HEK293T (cell line): Measurements from ENCODE around the gene FLRT3.

Experiments used
- CTCF ChIA-PET: fragments of 350-600 bp; formaldehyde crosslinking; extraction: SDS; loops from one replicate; lab custom pipeline; 2021; ENCODE audit warnings: antibody characterized with exemption, inconsistent platforms; lab: Yijun Ruan, JAX
- POLR2A ChIA-PET: fragments of 350-600 bp; formaldehyde crosslinking; extraction: SDS; loops from one replicate; lab custom pipeline; 2020; ENCODE audit warnings: antibody characterized with exemption, inconsistent platforms; lab: Yijun Ruan, JAX
- DNase-seq: peaks from one replicate; pipeline ENCODE4 v3.0.0; 2012; ENCODE audit warnings: mixed read lengths; ENCODE audit errors: extremely low spot score
- ARNT ChIP-seq: fragments of 450-650 bp; IDR thresholded peaks from 2 replicates; pipeline ENCODE4 v1.6.1; 2017; ENCODE audit warnings: mild to moderate bottlenecking
- BHLHE40 ChIP-seq: fragments of 450-650 bp; IDR thresholded peaks from 2 replicates; pipeline ENCODE4 v1.6.1; 2016; ENCODE audit warnings: mild to moderate bottlenecking, moderate library complexity, borderline replicate concordance
- CTBP1 ChIP-seq: fragments of 450-650 bp; IDR thresholded peaks from 2 replicates; pipeline ENCODE4 v1.6.1; 2016; ENCODE audit warnings: borderline replicate concordance
- ELF4 ChIP-seq: fragments of 450-650 bp; IDR thresholded peaks from 2 replicates; pipeline ENCODE4 v1.6.1; 2017; ENCODE audit warnings: antibody characterized with exemption
- FOXA1 ChIP-seq: fragments of 450-650 bp; IDR thresholded peaks from 2 replicates; pipeline ENCODE4 v1.6.1; 2016; ENCODE audit warnings: mild to moderate bottlenecking
- FOXK2 ChIP-seq: fragments of 450-650 bp; IDR thresholded peaks from 2 replicates; pipeline ENCODE4 v1.6.1; 2016; ENCODE audit warnings: mild to moderate bottlenecking
- FOXM1 ChIP-seq: fragments of 450-650 bp; IDR thresholded peaks from 2 replicates; pipeline ENCODE4 v1.6.1; 2017; ENCODE audit warnings: mild to moderate bottlenecking, borderline replicate concordance
- HDGF ChIP-seq: fragments of 450-650 bp; IDR thresholded peaks from 2 replicates; pipeline ENCODE4 v1.6.1; 2017; ENCODE audit warnings: antibody characterized with exemption, borderline replicate concordance
- L3MBTL2 ChIP-seq: fragments of 450-650 bp; conservative IDR thresholded peaks from 2 replicates; pipeline ENCODE4 v1.6.1; 2016; ENCODE audit warnings: mild to moderate bottlenecking
- LEF1 ChIP-seq: fragments of 450-650 bp; IDR thresholded peaks from 2 replicates; pipeline ENCODE4 v1.6.1; 2017; ENCODE audit warnings: mild to moderate bottlenecking, borderline replicate concordance
- NFRKB ChIP-seq: fragments of 450-650 bp; IDR thresholded peaks from 2 replicates; pipeline ENCODE4 v1.6.1; 2016; ENCODE audit warnings: mild to moderate bottlenecking, moderate library complexity
- SP1 ChIP-seq: fragments of 450-650 bp; IDR thresholded peaks from 2 replicates; pipeline ENCODE4 v1.6.1; 2017
- SUZ12 ChIP-seq: fragments of 450-650 bp; IDR thresholded peaks from 2 replicates; pipeline ENCODE4 v1.6.1; 2016; ENCODE audit warnings: mild to moderate bottlenecking
- TARDBP ChIP-seq: fragments of 450-650 bp; IDR thresholded peaks from 2 replicates; pipeline ENCODE4 v1.6.1; 2016
- ZNF384 ChIP-seq: fragments of 450-650 bp; IDR thresholded peaks from 2 replicates; pipeline ENCODE4 v1.6.1; 2016
- TF ChIP-seq, protein P1 (sequence below): fragments of 450-650 bp; IDR thresholded peaks from 2 replicates; pipeline ENCODE4 v1.6.1; 2016

The FLRT3 gene

DNA sequence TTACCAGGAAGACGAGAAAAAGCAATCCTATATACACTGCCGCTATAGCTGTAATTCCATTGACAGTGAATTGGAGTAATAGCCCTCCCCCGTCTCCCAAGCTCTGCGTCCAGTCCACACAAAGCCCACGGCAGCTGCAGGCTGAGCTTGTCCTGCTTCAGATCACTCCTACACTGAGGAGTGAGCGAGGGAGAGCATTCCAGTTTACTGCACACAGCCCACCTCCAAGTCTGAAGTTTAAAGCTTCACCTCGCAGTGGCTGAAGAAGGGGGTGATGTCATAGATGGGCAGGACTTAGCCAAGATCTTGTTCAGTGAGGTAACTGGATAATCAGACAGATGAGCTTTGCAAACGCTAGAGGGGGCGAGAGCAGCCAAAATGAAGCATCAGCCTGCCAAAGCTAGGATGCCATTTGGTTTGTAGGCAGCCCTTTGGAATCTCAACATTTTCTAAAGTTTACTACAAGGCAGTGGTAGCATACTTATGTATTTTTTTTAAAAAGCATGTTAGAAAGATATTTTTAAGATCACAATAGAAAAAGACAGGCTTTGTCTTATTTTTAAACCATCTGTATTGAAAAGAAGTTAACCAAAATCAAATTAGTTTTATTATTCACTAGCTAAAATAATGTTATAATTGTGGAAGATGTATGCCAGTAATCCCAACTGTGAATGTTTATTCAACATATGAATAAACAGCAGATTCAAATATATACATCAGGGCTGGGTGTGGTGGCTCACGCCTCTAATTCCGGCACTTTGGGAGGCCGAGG lies at the start of gene FLRT3:
Gene FLRT3 (minus strand): TSS at position 213 of the 772 bp plus-strand sequence. CDS start 10,106 bp downstream, outside the sequence.
- CTCF ChIA-PET, result interaction anchor here (0.6 to 1.7 kb wide), 3 partner anchors 195 to 1592 kb away, joined by 3 to 7 read pairs (median 3); no protein-coding TSS in a partner anchor
- POLR2A ChIA-PET, result interaction anchor here (0.6 to 1.8 kb wide), 6 partner anchors 10 to 997 kb away, joined by 3 to 9 read pairs (median 3); no protein-coding TSS in a partner anchor
- TF ChIP-seq, protein P1, sequence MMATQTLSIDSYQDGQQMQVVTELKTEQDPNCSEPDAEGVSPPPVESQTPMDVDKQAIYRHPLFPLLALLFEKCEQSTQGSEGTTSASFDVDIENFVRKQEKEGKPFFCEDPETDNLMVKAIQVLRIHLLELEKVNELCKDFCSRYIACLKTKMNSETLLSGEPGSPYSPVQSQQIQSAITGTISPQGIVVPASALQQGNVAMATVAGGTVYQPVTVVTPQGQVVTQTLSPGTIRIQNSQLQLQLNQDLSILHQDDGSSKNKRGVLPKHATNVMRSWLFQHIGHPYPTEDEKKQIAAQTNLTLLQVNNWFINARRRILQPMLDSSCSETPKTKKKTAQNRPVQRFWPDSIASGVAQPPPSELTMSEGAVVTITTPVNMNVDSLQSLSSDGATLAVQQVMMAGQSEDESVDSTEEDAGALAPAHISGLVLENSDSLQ, result peak; percentile 61
- no peak for TF ChIP-seq LEF1
- TF ChIP-seq ARNT, result no peak
- peak; percentile 8; the same call in 1 of the 2 replicates for TF ChIP-seq CTBP1
- DNase-seq, result peak; percentile 80

DNA sequence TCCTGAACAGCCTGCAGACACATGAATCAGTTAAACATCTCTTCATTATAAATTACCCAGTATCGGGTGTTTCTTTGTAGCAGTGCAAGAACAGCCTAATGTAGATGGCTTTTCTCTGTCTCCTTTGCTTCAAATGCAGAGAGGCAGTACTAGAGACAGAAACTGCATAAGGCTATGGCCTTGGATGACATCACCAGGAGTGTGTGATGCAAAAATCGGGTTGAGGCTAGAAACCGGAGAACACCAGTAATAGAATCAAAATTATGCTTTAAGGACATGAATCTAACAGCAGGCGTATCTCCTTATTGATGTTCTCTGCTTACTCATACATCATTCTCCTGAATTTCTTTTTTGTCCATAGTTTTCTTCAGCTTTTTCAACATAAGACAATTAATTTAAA lies 49.3 kb upstream of the FLRT3 start:
- no peak for DNase-seq
- ChIA-PET CTCF (no interaction called here), POLR2A (no interaction called here)
- no peak for TF ChIP-seq FOXM1
- TF ChIP-seq, protein P1, result no peak
- no peak for TF ChIP-seq ELF4
- TF ChIP-seq FOXK2, result no peak
- TF ChIP-seq HDGF, result no peak
- no peak for TF ChIP-seq ZNF384
- no peak for TF ChIP-seq NFRKB
- no peak for TF ChIP-seq SP1
- TF ChIP-seq SUZ12, result no peak
- no peak for TF ChIP-seq TARDBP
- no peak for TF ChIP-seq LEF1
- no peak for TF ChIP-seq L3MBTL2
- TF ChIP-seq ARNT, result no peak
- TF ChIP-seq BHLHE40, result no peak
- TF ChIP-seq FOXA1, result no peak
- no peak for TF ChIP-seq CTBP1

DNA sequence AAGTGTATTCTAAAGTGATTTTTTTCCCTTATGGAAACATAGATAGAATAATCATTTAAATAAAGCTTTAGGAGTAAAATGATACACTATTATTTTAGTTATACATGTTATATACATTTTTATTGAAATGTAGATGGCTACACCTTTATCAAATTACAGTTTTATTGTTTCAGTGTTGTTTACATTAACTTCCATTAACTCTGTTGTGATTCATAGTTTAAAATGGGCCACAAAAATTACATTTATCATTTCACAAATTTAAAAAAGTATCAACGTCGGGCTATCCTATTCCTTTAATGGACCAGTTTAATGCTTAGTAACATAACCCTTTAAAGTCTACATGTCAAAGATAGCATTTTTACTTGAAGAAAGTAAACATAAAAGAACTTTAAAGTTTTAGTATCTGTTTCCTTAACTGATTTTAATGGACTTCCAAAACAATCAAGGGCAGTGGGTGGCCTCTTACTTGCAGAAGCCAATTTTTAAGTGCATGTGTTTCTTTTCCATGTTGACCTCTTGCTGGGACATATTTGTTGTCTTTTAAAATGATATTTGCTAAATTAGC lies 47.8 kb upstream of the FLRT3 start:
- POLR2A ChIA-PET, result no interaction called here
- TF ChIP-seq FOXA1 (peak; percentile 73), L3MBTL2 (no peak), FOXK2 (no peak), TARDBP (no peak), ELF4 (no peak)
- TF ChIP-seq, protein P1, result peak; percentile 73
- DNase-seq, result peak; percentile 13
- CTCF ChIA-PET, result no interaction called here

DNA sequence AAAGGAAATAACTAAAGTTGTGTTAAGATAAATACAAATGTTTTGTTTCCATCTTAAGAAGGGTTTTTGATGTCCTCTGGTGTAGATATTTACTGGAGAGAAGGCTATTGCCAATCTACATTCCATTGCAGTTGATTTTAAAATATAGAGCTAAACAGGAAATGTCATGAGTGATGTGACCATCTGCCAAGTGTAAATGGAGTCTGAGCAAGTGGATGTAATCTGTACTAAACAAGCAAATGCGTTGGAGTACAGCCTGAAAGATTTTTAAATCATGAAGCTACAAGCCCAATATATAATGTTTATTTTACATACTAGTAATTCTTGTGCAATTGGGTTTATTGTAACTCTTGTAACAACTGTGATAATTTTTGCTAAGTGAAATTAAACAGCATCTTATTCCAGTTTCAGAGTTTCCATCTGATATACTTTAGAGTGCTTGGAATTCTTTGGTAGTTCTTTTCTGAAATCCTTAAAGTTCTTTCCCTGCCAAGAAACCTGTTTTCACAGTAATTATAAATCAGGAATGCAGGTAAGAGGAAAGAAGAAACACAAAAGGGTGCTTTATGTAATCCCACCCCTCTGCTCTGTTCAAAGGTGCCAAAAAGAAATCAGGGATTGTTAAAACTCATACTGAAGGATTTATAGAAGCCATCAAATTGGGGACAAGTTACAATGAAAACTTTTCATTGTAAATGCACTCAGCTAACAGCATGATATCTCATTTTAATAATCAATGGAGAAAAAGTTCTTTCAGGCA lies 47.2 kb upstream of the FLRT3 start:
- TF ChIP-seq FOXM1 (no peak), SP1 (no peak), TARDBP (no peak), NFRKB (no peak), FOXA1 (no peak), ZNF384 (0 out of 2 replicates have a peak, but pooled peaks have one; percentile 46), SUZ12 (no peak), BHLHE40 (no peak), LEF1 (no peak), ELF4 (no peak), L3MBTL2 (no peak), HDGF (no peak), ARNT (no peak), FOXK2 (no peak), CTBP1 (peak; percentile 32)
- TF ChIP-seq, protein P1, result peak; percentile 76
- ChIA-PET POLR2A (no interaction called here), CTCF (no interaction called here)
- peak; percentile 20 for DNase-seq

DNA sequence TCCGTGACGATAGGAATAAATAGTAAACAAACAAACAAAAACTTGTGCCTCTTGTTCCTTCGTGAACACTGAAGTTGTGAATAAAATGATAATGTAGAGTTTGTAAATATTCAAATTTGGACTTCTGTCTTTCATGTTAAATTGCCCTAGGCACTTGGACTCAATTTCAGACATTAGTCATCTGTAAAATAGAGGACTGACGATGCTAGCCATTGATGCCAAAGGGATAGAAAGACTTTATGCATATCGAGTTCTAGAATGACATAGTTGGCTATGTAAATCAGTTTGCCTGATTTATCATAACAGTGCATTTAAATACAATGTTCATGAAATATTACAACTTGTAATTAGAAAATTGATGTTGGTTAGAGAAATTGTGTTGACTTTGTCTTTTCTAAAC lies 45.9 kb upstream of the FLRT3 start:
- TF ChIP-seq ZNF384, result no peak
- no peak for TF ChIP-seq NFRKB
- no peak for TF ChIP-seq CTBP1
- no peak for TF ChIP-seq SP1
- no peak for TF ChIP-seq FOXA1
- ChIA-PET CTCF (no interaction called here), POLR2A (no interaction called here)
- no peak for DNase-seq
